ENCODE measurements around the gene CEPT1. TPM values are rescaled to one million over a fixed set of nuclear protein-coding genes. Genes with fewer than 3 reads are reported as not detected.

Gene CEPT1
- total and polyA plus RNA-seq, 4 donors, result 13.2 to 41.3 (median 19.1) TPM

- DNase-seq, result no peak
- Histone ChIP-seq H3K27me3 (ENCODE audit: control insufficient read depth in 1 of 2, insufficient read depth in 2 of 2, low read length in 1 of 2) (no peaks in the 10 kb centered on the region), H3K36me3 (ENCODE audit: control insufficient read depth in 1 of 2, insufficient read depth in 2 of 2, low read length in 1 of 2) (peaks cover 0 to 2% of the 10 kb centered on the region in 2 donors), H3K27ac (ENCODE audit: low read depth in 1 of 2, low read length in 2 of 2) (no peak overlapping the region), H3K9me3 (ENCODE audit: control insufficient read depth, low read length) (no peaks in the 10 kb centered on the region), H3K4me3 (ENCODE audit: low read length in 2 of 2) (no peak overlapping the region), H3K4me1 (ENCODE audit: control insufficient read depth in 1 of 2, insufficient read depth in 2 of 2, low read length in 2 of 2) (no peaks in the 10 kb centered on the region)
- no peak for ATAC-seq (ENCODE audit: low FRiP score)
- 56 to 72% methylated on average over 1 of the region's 1 CpG for WGBS, 2 donors
- intact Hi-C loops (cut with DNase I), result no loop called here
Measured at GRCh38 chr1:111161843-111162487, 21.9 kb downstream of the CEPT1 start.

DNA sequence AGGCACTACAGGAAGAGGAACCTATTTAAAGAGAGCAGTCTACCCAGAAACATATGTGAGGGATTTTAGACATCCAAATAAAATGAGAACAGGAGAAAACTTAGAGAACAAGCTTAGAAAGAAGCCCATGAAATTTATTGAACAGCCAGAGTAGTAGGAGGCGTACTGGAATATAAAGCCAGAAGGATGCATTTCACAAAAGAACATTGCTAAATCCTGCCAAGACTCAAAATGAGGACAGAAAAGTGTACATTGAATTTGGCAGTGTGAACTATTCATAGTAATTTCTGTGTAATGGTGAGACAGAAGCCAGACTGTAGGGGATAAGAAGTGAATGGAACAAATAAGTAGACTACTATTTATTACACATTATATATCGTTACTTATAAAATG is 22.5 kb downstream of the CEPT1 start:
- H3K27me3 ChIP-seq (ENCODE audit: control insufficient read depth in 1 of 2, insufficient read depth in 2 of 2, low read length in 1 of 2), result no peaks in the 10 kb centered on the region
- H3K4me3 ChIP-seq (ENCODE audit: low read length in 2 of 2), result no peak overlapping the region
- DNase-seq (no peak), ATAC-seq (ENCODE audit: low FRiP score) (no peak)
- 96 to 97% methylated on average over 2 of the region's 2 CpGs for WGBS, 2 donors
- intact Hi-C loops (cut with DNase I), result no loop called here
- no peaks in the 10 kb centered on the region for H3K4me1 ChIP-seq (ENCODE audit: control insufficient read depth in 1 of 2, insufficient read depth in 2 of 2, low read length in 2 of 2)
- H3K36me3 ChIP-seq (ENCODE audit: control insufficient read depth in 1 of 2, insufficient read depth in 2 of 2, low read length in 1 of 2), result peaks cover 0 to 2% of the 10 kb centered on the region in 2 donors
- H3K27ac ChIP-seq (ENCODE audit: low read depth in 1 of 2, low read length in 2 of 2), result no peak overlapping the region
- H3K9me3 ChIP-seq (ENCODE audit: control insufficient read depth, low read length), result no peaks in the 10 kb centered on the region

DNA sequence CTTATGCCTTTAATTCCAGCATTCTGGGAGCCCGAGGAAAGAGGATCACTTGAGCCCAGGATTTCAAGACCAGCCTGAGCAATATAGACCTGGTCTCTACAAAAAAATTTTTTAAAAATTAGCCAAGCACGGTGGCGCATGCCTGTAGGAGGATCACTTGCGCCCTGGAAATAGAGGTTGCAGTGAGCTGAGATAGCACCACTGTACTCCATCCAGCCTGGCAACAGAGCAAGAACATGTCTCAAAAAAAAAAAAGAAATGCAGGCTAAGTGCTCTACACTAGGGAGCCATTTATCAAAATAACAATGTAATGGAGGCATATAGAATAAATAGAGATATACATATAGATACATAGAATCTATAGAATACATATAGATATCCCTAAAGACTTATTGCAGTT is 23.3 kb downstream of the CEPT1 start:
- ATAC-seq (ENCODE audit: low FRiP score) (no peak), DNase-seq (no peak)
- H3K4me1 ChIP-seq (ENCODE audit: control insufficient read depth in 1 of 2, insufficient read depth in 2 of 2, low read length in 2 of 2), result no peaks in the 10 kb centered on the region
- WGBS, 2 donors, result 93 to 94% methylated on average over 4 of the region's 4 CpGs
- no peaks in the 10 kb centered on the region for H3K9me3 ChIP-seq (ENCODE audit: control insufficient read depth, low read length)
- peaks cover 0 to 2% of the 10 kb centered on the region in 2 donors for H3K36me3 ChIP-seq (ENCODE audit: control insufficient read depth in 1 of 2, insufficient read depth in 2 of 2, low read length in 1 of 2)
- no peak overlapping the region for H3K4me3 ChIP-seq (ENCODE audit: low read length in 2 of 2)
- intact Hi-C loops (cut with DNase I), result no loop called here
- H3K27me3 ChIP-seq (ENCODE audit: control insufficient read depth in 1 of 2, insufficient read depth in 2 of 2, low read length in 1 of 2), result no peaks in the 10 kb centered on the region
- H3K27ac ChIP-seq (ENCODE audit: low read depth in 1 of 2, low read length in 2 of 2), result no peak overlapping the region

GRCh38 chr1:111164151-111164550 is 24.1 kb downstream of the CEPT1 start:
- no peaks in the 10 kb centered on the region for H3K4me1 ChIP-seq (ENCODE audit: control insufficient read depth in 1 of 2, insufficient read depth in 2 of 2, low read length in 2 of 2)
- no peak for ATAC-seq (ENCODE audit: low FRiP score)
- DNase-seq, result no peak

DNA sequence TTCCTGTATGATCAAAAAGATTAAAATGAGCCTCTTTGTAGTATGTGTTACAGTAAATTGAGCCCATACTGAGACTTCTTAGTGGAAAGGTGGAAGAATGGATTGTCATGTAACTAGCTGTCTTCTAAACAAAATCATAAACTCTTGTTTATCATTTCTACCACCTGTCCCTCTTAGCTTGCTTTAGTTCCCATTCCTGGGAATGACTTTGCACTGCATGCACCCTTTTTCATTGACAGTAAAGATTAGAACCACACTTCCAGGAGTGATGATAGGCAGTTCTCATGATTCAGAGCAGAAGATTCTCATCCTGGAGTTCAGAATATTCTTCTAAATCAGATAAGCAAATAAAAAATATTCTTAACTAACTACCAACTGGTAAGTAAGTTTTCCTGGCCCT is 32.4 kb downstream of the CEPT1 start:
- DNase-seq (no peak), ATAC-seq (ENCODE audit: low FRiP score) (no peak)
- intact Hi-C loops (cut with DNase I), result no loop called here
- Histone ChIP-seq H3K27ac (ENCODE audit: low read depth in 1 of 2, low read length in 2 of 2) (no peak overlapping the region), H3K9me3 (ENCODE audit: control insufficient read depth, low read length) (no peaks in the 10 kb centered on the region), H3K27me3 (ENCODE audit: control insufficient read depth in 1 of 2, insufficient read depth in 2 of 2, low read length in 1 of 2) (no peaks in the 10 kb centered on the region), H3K36me3 (ENCODE audit: control insufficient read depth in 1 of 2, insufficient read depth in 2 of 2, low read length in 1 of 2) (peaks cover 0 to 4% of the 10 kb centered on the region in 2 donors), H3K4me1 (ENCODE audit: control insufficient read depth in 1 of 2, insufficient read depth in 2 of 2, low read length in 2 of 2) (no peaks in the 10 kb centered on the region), H3K4me3 (ENCODE audit: low read length in 2 of 2) (no peak overlapping the region)

More at GRCh38 chr1:111164151-111164550, 24.1 kb downstream of the CEPT1 start:
- no peak overlapping the region for H3K27ac ChIP-seq (ENCODE audit: low read depth in 1 of 2, low read length in 2 of 2)
- no peaks in the 10 kb centered on the region for H3K9me3 ChIP-seq (ENCODE audit: control insufficient read depth, low read length)
- no peaks in the 10 kb centered on the region for H3K27me3 ChIP-seq (ENCODE audit: control insufficient read depth in 1 of 2, insufficient read depth in 2 of 2, low read length in 1 of 2)
- H3K36me3 ChIP-seq (ENCODE audit: control insufficient read depth in 1 of 2, insufficient read depth in 2 of 2, low read length in 1 of 2), result peaks cover 0 to 2% of the 10 kb centered on the region in 2 donors
- intact Hi-C loops (cut with DNase I), result no loop called here
- 93 to 94% methylated on average over 2 of the region's 2 CpGs for WGBS, 2 donors
- no peak overlapping the region for H3K4me3 ChIP-seq (ENCODE audit: low read length in 2 of 2)

DNA sequence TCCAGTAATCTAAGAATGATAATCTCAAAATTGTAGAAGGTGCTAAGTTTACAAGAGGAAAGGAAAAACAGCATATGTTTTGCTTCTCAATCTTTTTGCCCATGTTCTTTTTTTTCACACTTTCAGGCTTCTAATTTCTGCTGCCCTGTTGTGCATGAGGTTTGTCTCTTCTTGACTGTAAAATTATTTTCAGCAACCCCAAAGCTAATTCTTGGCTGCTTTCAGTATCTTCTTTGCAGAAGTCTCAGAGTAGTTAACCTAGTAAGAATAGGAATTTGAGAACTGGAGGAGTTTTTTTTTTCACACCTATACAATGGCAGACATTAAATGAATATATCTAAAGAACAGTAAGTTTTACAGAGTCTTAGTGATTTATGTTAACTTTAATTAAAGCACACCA is 34.0 kb downstream of the CEPT1 start:
- ATAC-seq (ENCODE audit: low FRiP score) (no peak), DNase-seq (no peak)
- Histone ChIP-seq H3K36me3 (ENCODE audit: control insufficient read depth in 1 of 2, insufficient read depth in 2 of 2, low read length in 1 of 2) (peaks cover 0 to 4% of the 10 kb centered on the region in 2 donors), H3K27me3 (ENCODE audit: control insufficient read depth in 1 of 2, insufficient read depth in 2 of 2, low read length in 1 of 2) (no peaks in the 10 kb centered on the region), H3K9me3 (ENCODE audit: control insufficient read depth, low read length) (no peaks in the 10 kb centered on the region), H3K27ac (ENCODE audit: low read depth in 1 of 2, low read length in 2 of 2) (no peak overlapping the region), H3K4me3 (ENCODE audit: low read length in 2 of 2) (no peak overlapping the region), H3K4me1 (ENCODE audit: control insufficient read depth in 1 of 2, insufficient read depth in 2 of 2, low read length in 2 of 2) (no peaks in the 10 kb centered on the region)
- intact Hi-C loops (cut with DNase I), result no loop called here

DNA sequence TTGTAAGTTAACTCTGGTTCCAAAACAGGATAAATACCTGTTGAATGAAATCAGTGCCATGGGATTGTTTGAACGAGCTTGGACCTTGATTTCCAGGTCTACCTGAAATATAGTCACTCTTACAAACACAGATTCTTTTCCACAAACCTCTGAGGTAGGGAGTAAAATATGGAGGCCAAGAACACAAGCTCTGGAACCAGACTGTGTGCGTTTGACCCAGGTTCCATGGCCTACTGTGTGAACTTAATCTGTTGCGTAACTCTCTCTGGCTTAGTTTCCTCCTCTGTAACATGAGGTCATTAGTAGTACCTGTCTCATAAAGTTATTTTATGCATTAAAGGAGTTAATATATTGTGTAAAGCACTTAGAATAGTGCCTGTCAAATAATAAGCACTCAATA is 35.3 kb downstream of the CEPT1 start:
- intact Hi-C loops (cut with DNase I), result no loop called here
- ATAC-seq (ENCODE audit: low FRiP score), result no peak
- WGBS, 2 donors, result 85 to 87% methylated on average over 3 of the region's 3 CpGs
- no peak for DNase-seq
- H3K36me3 ChIP-seq (ENCODE audit: control insufficient read depth in 1 of 2, insufficient read depth in 2 of 2, low read length in 1 of 2), result peaks cover 0 to 4% of the 10 kb centered on the region in 2 donors
- no peaks in the 10 kb centered on the region for H3K9me3 ChIP-seq (ENCODE audit: control insufficient read depth, low read length)
- no peak overlapping the region for H3K27ac ChIP-seq (ENCODE audit: low read depth in 1 of 2, low read length in 2 of 2)
- H3K4me3 ChIP-seq (ENCODE audit: low read length in 2 of 2), result no peak overlapping the region
- no peaks in the 10 kb centered on the region for H3K27me3 ChIP-seq (ENCODE audit: control insufficient read depth in 1 of 2, insufficient read depth in 2 of 2, low read length in 1 of 2)
- H3K4me1 ChIP-seq (ENCODE audit: control insufficient read depth in 1 of 2, insufficient read depth in 2 of 2, low read length in 2 of 2), result no peaks in the 10 kb centered on the region

GRCh38 chr1:111176678-111177077 is 36.7 kb downstream of the CEPT1 start:
- DNase-seq (no peak), ATAC-seq (ENCODE audit: low FRiP score) (no peak)
- WGBS, 2 donors, result 65 to 78% methylated on average over 1 of the region's 1 CpG
- Histone ChIP-seq H3K27ac (ENCODE audit: low read depth in 1 of 2, low read length in 2 of 2) (no peak overlapping the region), H3K27me3 (ENCODE audit: control insufficient read depth in 1 of 2, insufficient read depth in 2 of 2, low read length in 1 of 2) (no peaks in the 10 kb centered on the region), H3K4me3 (ENCODE audit: low read length in 2 of 2) (no peak overlapping the region), H3K36me3 (ENCODE audit: control insufficient read depth in 1 of 2, insufficient read depth in 2 of 2, low read length in 1 of 2) (peaks cover 0 to 4% of the 10 kb centered on the region in 2 donors), H3K9me3 (ENCODE audit: control insufficient read depth, low read length) (no peaks in the 10 kb centered on the region), H3K4me1 (ENCODE audit: control insufficient read depth in 1 of 2, insufficient read depth in 2 of 2, low read length in 2 of 2) (no peaks in the 10 kb centered on the region)
- intact Hi-C loops (cut with DNase I), result no loop called here

DNA sequence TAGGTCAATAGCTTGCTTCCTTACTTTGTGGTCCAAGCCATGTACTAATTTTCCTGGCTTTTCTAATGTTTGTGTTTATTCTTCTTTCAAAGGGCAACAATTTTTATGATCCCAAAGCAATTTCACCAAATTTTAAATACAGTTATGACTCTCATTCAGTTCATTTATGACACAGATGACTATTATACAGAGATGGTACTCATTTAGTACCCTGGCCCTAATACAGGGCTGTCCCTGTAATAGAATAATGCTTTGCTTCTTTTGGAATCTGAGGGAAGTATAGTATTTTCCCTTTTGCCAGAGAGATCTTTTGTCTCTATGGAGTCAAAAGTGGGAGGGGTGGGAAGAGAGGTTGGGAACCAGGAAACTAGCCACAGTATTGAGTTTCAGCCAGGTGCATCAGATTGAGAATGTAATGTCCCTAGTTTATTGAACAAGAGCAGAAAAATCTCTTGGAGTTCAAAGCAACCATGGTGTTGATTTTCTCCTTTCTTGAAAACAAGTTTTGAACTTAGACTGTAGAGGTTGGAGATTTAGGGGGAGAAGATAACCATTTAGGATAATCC is 40.0 kb downstream of the CEPT1 start:
- no peaks in the 10 kb centered on the region for H3K4me1 ChIP-seq (ENCODE audit: control insufficient read depth in 1 of 2, insufficient read depth in 2 of 2, low read length in 2 of 2)
- no peak for ATAC-seq (ENCODE audit: low FRiP score)
- H3K4me3 ChIP-seq (ENCODE audit: low read length in 2 of 2), result no peak overlapping the region
- no peaks in the 10 kb centered on the region for H3K36me3 ChIP-seq (ENCODE audit: control insufficient read depth in 1 of 2, insufficient read depth in 2 of 2, low read length in 1 of 2)
- H3K27me3 ChIP-seq (ENCODE audit: control insufficient read depth in 1 of 2, insufficient read depth in 2 of 2, low read length in 1 of 2), result no peaks in the 10 kb centered on the region
- DNase-seq, result no peak
- no peaks in the 10 kb centered on the region for H3K9me3 ChIP-seq (ENCODE audit: control insufficient read depth, low read length)
- H3K27ac ChIP-seq (ENCODE audit: low read depth in 1 of 2, low read length in 2 of 2), result no peak overlapping the region
- intact Hi-C loops (cut with DNase I), result no loop called here

Measured in aorta (tissue), 5 donors.